ENCODE results near the gene ATP5MG. TPM values are rescaled to one million over a fixed set of nuclear protein-coding genes. Genes with fewer than 3 reads are reported as not detected.
"Not testable (repeated sequence)": the region's sequence is repeated elsewhere in the genome, so short reads cannot be mapped to it uniquely, and the experiment has no call there.

Gene ATP5MG
- total RNA-seq, 1 donor from 2014 or later: 61.1 TPM

DNA sequence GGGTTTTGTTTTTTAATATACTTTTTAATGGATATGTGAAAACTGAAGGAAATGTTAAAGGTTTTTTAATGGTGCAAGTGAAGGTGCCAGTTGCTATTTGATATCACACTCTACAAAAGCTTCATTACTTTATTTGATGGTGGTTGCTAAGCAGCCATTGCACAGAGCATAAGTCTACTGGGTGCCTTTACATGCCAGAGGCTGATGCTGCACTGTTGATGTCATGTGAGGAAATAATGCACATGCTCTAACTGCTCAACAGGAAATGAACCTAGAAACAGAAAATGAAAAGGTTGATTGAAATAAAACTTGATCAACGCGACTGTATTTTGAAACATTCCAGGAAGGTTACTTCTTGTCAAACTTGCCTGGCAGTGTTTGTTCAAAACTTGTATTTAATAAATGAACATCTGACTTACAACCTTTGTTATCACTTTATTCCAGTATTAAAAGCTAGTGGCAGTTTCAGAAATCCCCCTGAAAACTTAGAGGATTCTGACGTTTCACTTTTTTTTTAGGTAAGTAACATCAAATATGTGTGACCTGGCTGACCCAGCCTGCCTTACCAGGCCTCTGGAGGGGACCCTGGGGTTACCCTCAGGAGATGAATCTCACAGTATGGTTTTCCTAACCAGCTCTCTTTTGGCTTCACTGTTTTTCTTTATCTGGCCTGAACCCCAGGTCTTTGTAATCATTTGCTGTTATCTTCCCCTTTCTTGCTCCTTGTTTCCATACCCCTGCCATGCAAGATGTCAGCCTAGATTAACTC lies 2.4 kb upstream of the ATP5MG start:
- Histone ChIP-seq H3K4me3 (ENCODE audit: low read depth, low read length) (no peak overlapping the region), H3K36me3 (ENCODE audit: control insufficient read depth, insufficient read depth, low read length) (peaks cover 7% of the 10 kb centered on the region), H3K27me3 (ENCODE audit: control insufficient read depth, insufficient read depth, low read length) (no peaks in the 10 kb centered on the region)
- DNase-seq (ENCODE audit: low read depth): peak; percentile 46
- TF ChIP-seq, protein P1, sequence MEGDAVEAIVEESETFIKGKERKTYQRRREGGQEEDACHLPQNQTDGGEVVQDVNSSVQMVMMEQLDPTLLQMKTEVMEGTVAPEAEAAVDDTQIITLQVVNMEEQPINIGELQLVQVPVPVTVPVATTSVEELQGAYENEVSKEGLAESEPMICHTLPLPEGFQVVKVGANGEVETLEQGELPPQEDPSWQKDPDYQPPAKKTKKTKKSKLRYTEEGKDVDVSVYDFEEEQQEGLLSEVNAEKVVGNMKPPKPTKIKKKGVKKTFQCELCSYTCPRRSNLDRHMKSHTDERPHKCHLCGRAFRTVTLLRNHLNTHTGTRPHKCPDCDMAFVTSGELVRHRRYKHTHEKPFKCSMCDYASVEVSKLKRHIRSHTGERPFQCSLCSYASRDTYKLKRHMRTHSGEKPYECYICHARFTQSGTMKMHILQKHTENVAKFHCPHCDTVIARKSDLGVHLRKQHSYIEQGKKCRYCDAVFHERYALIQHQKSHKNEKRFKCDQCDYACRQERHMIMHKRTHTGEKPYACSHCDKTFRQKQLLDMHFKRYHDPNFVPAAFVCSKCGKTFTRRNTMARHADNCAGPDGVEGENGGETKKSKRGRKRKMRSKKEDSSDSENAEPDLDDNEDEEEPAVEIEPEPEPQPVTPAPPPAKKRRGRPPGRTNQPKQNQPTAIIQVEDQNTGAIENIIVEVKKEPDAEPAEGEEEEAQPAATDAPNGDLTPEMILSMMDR (IDR thresholded peaks at IDR 0.05; ENCODE audit: insufficient read depth, low read length, severe bottlenecking): no peak
- FAIRE-seq: no peak

DNA sequence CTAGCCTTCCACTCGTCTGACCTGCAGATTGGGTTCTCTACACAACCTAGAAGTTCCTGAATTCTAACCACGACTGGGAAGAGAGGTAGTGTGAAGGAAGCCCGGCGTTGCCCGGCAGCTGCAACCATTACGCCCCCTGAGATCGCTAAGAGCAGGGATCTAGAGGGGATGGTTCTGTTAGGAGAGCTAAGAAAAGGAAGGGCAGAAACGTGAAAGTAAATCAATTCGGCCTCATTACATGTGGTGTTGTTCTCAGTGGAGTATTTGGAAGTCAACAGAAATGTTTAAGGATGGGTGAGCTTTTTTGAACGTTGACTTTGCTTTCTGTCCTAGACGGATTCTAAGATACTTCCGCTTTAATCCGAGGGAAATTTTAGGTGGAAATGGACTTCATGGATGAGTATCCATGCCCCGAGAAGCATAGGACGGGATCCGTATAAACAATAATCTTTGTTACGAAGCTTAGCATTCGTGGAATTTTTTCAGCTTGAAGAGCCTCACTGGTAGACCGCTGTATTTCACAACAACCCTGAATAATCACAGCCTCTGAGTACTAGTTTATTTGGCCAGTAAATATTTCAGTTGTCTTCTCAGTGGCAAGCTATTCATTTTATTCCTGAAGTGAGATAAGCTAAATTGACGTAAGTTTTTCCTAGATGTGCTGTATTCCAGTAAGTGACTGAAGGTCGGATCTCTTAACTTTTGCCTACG lies 629 bp downstream of the ATP5MG start:
- H3K36me3 ChIP-seq (ENCODE audit: control insufficient read depth, insufficient read depth, low read length): peaks cover 2% of the 10 kb centered on the region
- DNase-seq (ENCODE audit: low read depth): peak; percentile 68
- H3K27me3 ChIP-seq (ENCODE audit: control insufficient read depth, insufficient read depth, low read length): no peaks in the 10 kb centered on the region
- TF ChIP-seq, protein P1 (IDR thresholded peaks at IDR 0.05; ENCODE audit: insufficient read depth, low read length, severe bottlenecking): no peak
- H3K4me3 ChIP-seq (ENCODE audit: low read depth, low read length): peak overlapping the region; percentile 90
- no peak for FAIRE-seq

DNA sequence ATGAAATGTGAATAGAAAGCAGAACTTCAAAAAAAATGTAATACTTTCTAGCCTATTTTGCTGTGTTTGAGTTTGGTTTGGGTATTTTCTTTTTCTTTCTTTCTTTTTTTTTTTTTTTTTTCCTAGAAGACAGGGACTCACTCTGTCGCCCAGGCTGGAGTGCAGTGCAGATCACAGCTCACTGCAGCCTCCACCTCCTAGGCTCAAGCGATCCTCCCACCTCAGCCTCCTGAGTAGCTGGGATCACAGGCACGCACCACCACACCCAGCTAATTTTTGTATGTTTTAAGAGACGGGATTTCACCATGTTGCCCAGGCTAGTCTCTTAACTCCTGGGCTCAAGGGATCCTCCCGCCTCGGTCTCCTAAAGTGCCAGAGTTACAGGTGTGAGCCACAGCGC lies 1.2 kb downstream of the ATP5MG start:
- not testable (repeated sequence) for H3K36me3 ChIP-seq (ENCODE audit: control insufficient read depth, insufficient read depth, low read length); FAIRE-seq; DNase-seq (ENCODE audit: low read depth); H3K27me3 ChIP-seq (ENCODE audit: control insufficient read depth, insufficient read depth, low read length)
- H3K4me3 ChIP-seq (ENCODE audit: low read depth, low read length): peak overlapping the region; percentile 90

DNA sequence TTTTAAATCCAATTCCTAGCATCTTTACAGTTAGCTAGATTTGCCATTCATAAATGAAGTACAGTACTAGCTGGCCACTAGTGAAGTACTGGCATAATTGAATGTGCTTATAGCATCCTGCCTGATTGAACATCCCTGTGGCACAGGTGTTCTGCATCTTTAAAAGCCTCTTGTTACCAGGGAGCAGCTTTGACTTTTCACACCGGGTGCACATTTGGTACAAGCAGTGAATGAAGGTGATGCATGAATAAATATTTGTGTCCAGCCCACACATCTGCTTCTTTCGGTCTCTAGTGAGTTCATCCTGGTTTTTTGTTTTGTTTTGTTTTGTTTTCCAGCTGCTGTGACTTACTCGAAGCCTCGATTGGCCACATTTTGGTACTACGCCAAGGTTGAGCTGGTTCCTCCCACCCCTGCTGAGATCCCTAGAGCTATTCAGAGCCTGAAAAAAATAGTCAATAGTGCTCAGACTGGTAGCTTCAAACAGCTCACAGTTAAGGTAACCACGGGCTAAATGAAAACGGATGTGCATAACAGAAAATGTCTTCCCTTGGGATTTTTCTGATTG lies 5.3 kb downstream of the ATP5MG start:
- TF ChIP-seq, protein P1 (IDR thresholded peaks at IDR 0.05; ENCODE audit: insufficient read depth, low read length, severe bottlenecking): no peak
- Histone ChIP-seq H3K4me3 (ENCODE audit: low read depth, low read length) (no peak overlapping the region), H3K36me3 (ENCODE audit: control insufficient read depth, insufficient read depth, low read length) (peaks cover 2% of the 10 kb centered on the region), H3K27me3 (ENCODE audit: control insufficient read depth, insufficient read depth, low read length) (no peaks in the 10 kb centered on the region)
- DNase-seq (ENCODE audit: low read depth) (no peak), FAIRE-seq (peak; percentile 66)

DNA sequence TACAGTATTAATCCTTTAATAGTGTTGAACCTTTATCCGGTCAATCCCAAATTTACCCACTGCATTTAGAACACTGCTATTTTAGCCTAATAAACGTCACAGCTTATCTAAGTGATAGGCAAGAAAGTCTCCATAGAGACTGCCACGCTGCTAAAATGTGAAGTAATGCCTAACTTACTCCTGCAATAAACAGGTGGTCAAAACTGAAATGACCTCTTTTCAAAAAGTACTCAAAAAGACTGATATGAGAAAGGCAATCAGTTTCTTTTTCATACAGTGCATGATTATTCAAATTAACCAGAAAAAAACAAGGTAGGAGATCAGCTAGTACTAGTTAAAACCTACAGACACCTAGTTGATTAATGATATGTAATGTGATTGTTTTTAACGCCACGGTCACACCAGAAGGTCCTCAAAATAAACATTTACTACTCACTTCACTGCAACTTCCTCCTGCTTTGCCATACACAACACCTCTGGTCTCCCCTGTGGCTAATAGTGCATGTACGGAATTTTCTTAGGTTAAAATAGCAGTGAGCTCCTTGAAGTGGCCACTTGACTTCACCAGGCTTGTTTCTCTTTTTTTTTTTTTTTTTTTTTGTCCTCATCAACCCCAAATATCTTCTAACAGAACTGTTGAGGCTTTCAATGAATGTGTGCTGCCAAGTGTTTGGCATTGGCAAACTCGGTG lies 8.8 kb downstream of the ATP5MG start:
- no peaks in the 10 kb centered on the region for H3K27me3 ChIP-seq (ENCODE audit: control insufficient read depth, insufficient read depth, low read length)
- FAIRE-seq (no peak), DNase-seq (ENCODE audit: low read depth) (no peak)
- peaks cover 6% of the 10 kb centered on the region for H3K36me3 ChIP-seq (ENCODE audit: control insufficient read depth, insufficient read depth, low read length)
- TF ChIP-seq, protein P1 (IDR thresholded peaks at IDR 0.05; ENCODE audit: insufficient read depth, low read length, severe bottlenecking): no peak
- no peak overlapping the region for H3K4me3 ChIP-seq (ENCODE audit: low read depth, low read length)

DNA sequence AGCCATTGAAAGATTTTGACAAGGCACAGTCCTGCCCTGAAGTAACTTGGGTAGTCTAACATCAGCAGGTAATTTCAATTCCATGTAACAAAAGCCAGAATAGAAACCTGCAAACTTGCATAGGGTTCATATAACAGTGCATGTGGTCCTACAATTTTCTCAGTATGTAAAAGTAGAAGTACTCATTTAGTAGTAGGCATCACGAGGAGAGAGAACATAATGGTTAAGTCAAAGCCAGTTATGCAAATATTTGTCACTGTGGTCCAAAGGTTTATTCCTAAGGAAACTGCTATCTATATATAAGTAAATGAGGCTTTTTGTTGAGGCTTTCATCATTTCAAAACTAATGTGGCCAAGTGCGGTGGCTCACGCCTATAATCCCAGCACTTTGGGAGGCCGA lies 10.1 kb downstream of the ATP5MG start:
- no peak for FAIRE-seq
- no peak for DNase-seq (ENCODE audit: low read depth)
- H3K4me3 ChIP-seq (ENCODE audit: low read depth, low read length): no peak overlapping the region
- H3K36me3 ChIP-seq (ENCODE audit: control insufficient read depth, insufficient read depth, low read length): peaks cover 4% of the 10 kb centered on the region
- H3K27me3 ChIP-seq (ENCODE audit: control insufficient read depth, insufficient read depth, low read length): no peaks in the 10 kb centered on the region
- TF ChIP-seq, protein P1 (IDR thresholded peaks at IDR 0.05; ENCODE audit: insufficient read depth, low read length, severe bottlenecking): no peak

Data from bronchial epithelial cell (primary cell).